SK-N-SH (cell line): ENCODE results near the gene MUS81. TPM values are rescaled to one million over a fixed set of nuclear protein-coding genes. Genes with fewer than 3 reads are reported as not detected.

ENCODE experiments used
- CTCF ChIA-PET: fragments of 300-600, 350-600 bp; formaldehyde crosslinking; extraction: SDS; loops from one replicate; lab custom pipeline; 2021; lab: Yijun Ruan, JAX
- POLR2A ChIA-PET: fragments of 350-600 bp; sonication (Branson Sonifier 250); formaldehyde crosslinking; extraction: SDS; loops from one replicate; lab custom pipeline; 2020; ENCODE audit warnings: antibody characterized with exemption, inconsistent platforms; lab: Yijun Ruan, JAX
- DNase-seq: peaks from one replicate; pipeline ENCODE4 v3.0.0; 2012
- H2AFZ ChIP-seq: fragments of 200-600 bp; sonication (generic); 2 replicates; pipeline ENCODE4 v1.8.1; 2016; ENCODE audit warnings: antibody characterized with exemption, mild to moderate bottlenecking, low read depth
- H3F3A ChIP-seq: fragments of 200-600 bp; sonication (generic); replicated peaks from 2 replicates; pipeline ENCODE3; 2016; ENCODE audit warnings: antibody characterized with exemption, mild to moderate bottlenecking; ENCODE audit not compliant: insufficient read depth
- H3K27ac ChIP-seq, 2 experiments: fragments of 200-500 bp in 1 of 2; fragments of 200-600 bp in 1 of 2; sonication (Bioruptor generic) in 1 of 2; sonication (generic), shearing (Covaris generic) in 1 of 2; 2 replicates each; pipeline versions ENCODE4 v1.5.1 to v1.6.1; 2014 to 2016; ENCODE audit warnings: low read depth in 2 of 2, inconsistent platforms in 1 of 2, low read length in 1 of 2, mild to moderate bottlenecking in 1 of 2, mixed read lengths in 1 of 2
- H3K27me3 ChIP-seq: fragments of 200-600 bp; sonication (generic), shearing (Covaris generic); 2 replicates; pipeline ENCODE4 v1.6.1; 2016; ENCODE audit warnings: mixed run types; ENCODE audit not compliant: insufficient read depth
- H3K36me3 ChIP-seq, 2 experiments: fragments of 200-500 bp in 1 of 2; fragments of 200-600 bp in 1 of 2; sonication (Bioruptor generic) in 1 of 2; sonication (generic) in 1 of 2; replicated peaks in 1 of 2; 2 replicates each; pipeline versions ENCODE3 to v1.5.1; 2014 to 2016; ENCODE audit warnings: low read length in 1 of 2, mild to moderate bottlenecking in 1 of 2; ENCODE audit not compliant: insufficient read depth in 2 of 2, control insufficient read depth in 1 of 2
- H3K4me1 ChIP-seq, 2 experiments: fragments of 200-500 bp in 1 of 2; fragments of 200-600 bp in 1 of 2; sonication (Bioruptor generic) in 1 of 2; sonication (generic), shearing (Covaris generic) in 1 of 2; 2 replicates each; pipeline versions ENCODE4 v1.5.1 to v1.6.1; 2014 to 2016; ENCODE audit warnings: low read depth in 1 of 2, low read length in 1 of 2, mixed run types in 1 of 2; ENCODE audit not compliant: insufficient read depth in 2 of 2, control insufficient read depth in 1 of 2
- H3K4me2 ChIP-seq: fragments of 200-600 bp; sonication (generic), shearing (Covaris generic); 2 replicates; pipeline ENCODE4 v1.6.1; 2017; ENCODE audit warnings: mixed run types
- H3K4me3 ChIP-seq, 2 experiments: fragments of 200-500 bp in 1 of 2; fragments of 200-600 bp in 1 of 2; sonication (Bioruptor generic) in 1 of 2; sonication (generic), shearing (Covaris generic) in 1 of 2; 2 replicates each; pipeline versions ENCODE4 v1.5.1 to v1.8.1; 2014 to 2016; ENCODE audit warnings: low read depth in 2 of 2, inconsistent platforms in 1 of 2, low read length in 1 of 2, mild to moderate bottlenecking in 1 of 2, mixed read lengths in 1 of 2, moderate library complexity in 1 of 2
- H3K79me2 ChIP-seq: fragments of 200-600 bp; sonication (generic); 2 replicates; pipeline ENCODE4 v1.8.1; 2017; ENCODE audit warnings: mild to moderate bottlenecking; ENCODE audit not compliant: insufficient read depth
- H3K9ac ChIP-seq: fragments of 200-600 bp; sonication (generic); 2 replicates; pipeline ENCODE4 v1.6.1; 2017; ENCODE audit warnings: mixed run types
- H3K9me2 ChIP-seq: fragments of 200-600 bp; sonication (generic); 2 replicates; pipeline ENCODE4 v1.6.1; 2017; ENCODE audit warnings: mixed run types
- H3K9me3 ChIP-seq: fragments of 200-600 bp; sonication (generic); 2 replicates; pipeline ENCODE4 v1.6.1; 2017; ENCODE audit warnings: mixed run types, mild to moderate bottlenecking, moderate library complexity
- H4K20me1 ChIP-seq: fragments of 200-600 bp; sonication (generic); 2 replicates; pipeline ENCODE4 v1.6.1; 2017; ENCODE audit warnings: mild to moderate bottlenecking, mixed run types; ENCODE audit not compliant: insufficient read depth
- FOXM1 ChIP-seq: IDR thresholded peaks from 2 replicates; pipeline ENCODE4 v1.4.0; 2012; ENCODE audit warnings: low read depth, mild to moderate bottlenecking
- IRF3 ChIP-seq: fragments of 150-350 bp; IDR thresholded peaks from 2 replicates; pipeline ENCODE4 v1.6.1; 2016; ENCODE audit warnings: mild to moderate bottlenecking, low read depth, low read length
- MAX ChIP-seq: IDR thresholded peaks from 2 replicates; pipeline ENCODE4 v1.4.0; 2012; ENCODE audit warnings: low read depth
- NRF1 ChIP-seq: IDR thresholded peaks from 2 replicates; pipeline ENCODE4 v1.6.1; 2012; ENCODE audit warnings: low read depth, mild to moderate bottlenecking, low read length
- PBX3 ChIP-seq: IDR thresholded peaks from 2 replicates; pipeline ENCODE4; 2012
- RCOR1 ChIP-seq: fragments of 150-350 bp; IDR thresholded peaks from 2 replicates; pipeline ENCODE4 v1.6.1; 2017; ENCODE audit warnings: antibody characterized with exemption, low read length
- SIN3A ChIP-seq: IDR thresholded peaks from 2 replicates; pipeline ENCODE4 v1.6.1; 2012; ENCODE audit warnings: low read depth, mild to moderate bottlenecking, low read length, moderate library complexity, borderline replicate concordance
- USF1 ChIP-seq: IDR thresholded peaks from 2 replicates; pipeline ENCODE4 v1.4.0; 2012; ENCODE audit warnings: low read depth, borderline replicate concordance
- ZBTB33 ChIP-seq: IDR thresholded peaks from 2 replicates; pipeline ENCODE4 v1.4.0; 2012; ENCODE audit warnings: low read depth, borderline replicate concordance
- WGBS: methylation state at CpG from one replicate; pipeline ENCODE4 v1.1.6; 2017; ENCODE audit warnings: low lambda C conversion rate; 5-methylcytosine and 5-hydroxymethylcytosine counted together
- polyA plus RNA-seq, 3 experiments: library from polyadenylated mRNA; depleted of rRNA; stranded (reverse); fragments of >200 nt; gene quantifications; 2 replicates each; pipeline ENCODE4 v1.2.3, GENCODE V29; 2012

The MUS81 gene
- polyA plus RNA-seq, 1 of the 3 experiments (the other 2 are of a cell fraction) = 58.2 TPM

- TF ChIP-seq SIN3A = no peak
Observed at GRCh38 chr11:65862941-65863888, 3.0 kb downstream of the MUS81 start (continued).

- CTCF ChIA-PET = interaction anchor here (5.7 to 18.4 kb wide), 2 partner anchors 7 to 21 kb away, joined by 89 to 374 read pairs; partner anchors contain the start of genes CCDC85B, CTSW, EFEMP2 and FIBP
- Histone ChIP-seq H4K20me1 (no peaks in the 10 kb centered on the region; the same call in 1 of the 2 replicates), H3K79me2 (peaks cover 45% of the 10 kb centered on the region)
Observed at GRCh38 chr11:65863889-65864705, 3.9 kb downstream of the MUS81 start.

More at GRCh38 chr11:65863889-65864705, 3.9 kb downstream of the MUS81 start:
- no peaks in the 10 kb centered on the region for H3K9me3 ChIP-seq
- H3F3A ChIP-seq = peaks cover 54% of the 10 kb centered on the region
- H3K4me1 ChIP-seq = peaks cover 10 to 21% of the 10 kb centered on the region in 2 experiments; a peak in 3 of 4 replicates
- POLR2A ChIA-PET = interaction anchor here (1.3 to 1.4 kb wide), 2 partner anchors 8 to 24 kb away, joined by 3 to 11 read pairs; partner anchors contain the start of genes EFEMP2 and FIBP
- H2AFZ ChIP-seq = no peak overlapping the region
- H3K36me3 ChIP-seq = peaks cover 41 to 73% of the 10 kb centered on the region in 2 experiments
- H3K9me2 ChIP-seq = no peaks in the 10 kb centered on the region
- no peaks in the 10 kb centered on the region for H3K27me3 ChIP-seq
- H3K27ac ChIP-seq = no peak overlapping the region
- no peak overlapping the region for H3K4me2 ChIP-seq
- H3K4me3 ChIP-seq = no peak overlapping the region
- H3K9ac ChIP-seq = no peak overlapping the region
- DNase-seq = no peak
- TF ChIP-seq USF1 (no peak), ZBTB33 (no peak), MAX (no peak), PBX3 (no peak), NRF1 (no peak), IRF3 (no peak), RCOR1 (no peak), FOXM1 (no peak)
- WGBS = 80% methylated on average over 6 of the region's 12 CpGs
